ENCODE measurements around the gene INTS13.

Gene INTS13

DNA sequence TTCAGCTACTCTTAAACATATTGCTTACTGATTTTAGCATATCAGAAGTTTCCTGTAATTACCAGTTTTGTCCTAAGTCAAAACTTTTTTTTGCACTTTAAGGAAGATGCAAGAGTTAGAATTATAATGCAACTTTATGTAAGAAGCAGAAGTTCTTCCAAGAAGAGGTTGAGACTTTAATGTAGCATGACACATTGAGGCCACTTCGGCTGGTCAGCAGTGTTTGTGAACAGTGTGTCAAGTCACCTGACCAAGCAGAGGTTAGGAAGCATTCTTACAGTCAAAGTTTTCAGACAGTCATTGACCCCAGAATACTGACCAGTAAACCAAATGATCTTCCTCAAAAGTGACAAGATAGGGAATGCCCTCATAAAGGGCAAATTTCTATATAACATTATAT lies 15.7 kb upstream of the INTS13 start:
- no peaks in the 10 kb centered on the region for H3K27me3 ChIP-seq (ENCODE audit: control insufficient read depth in 1 of 2, insufficient read depth in 2 of 2, low read length in 2 of 2)
- H3K4me1 ChIP-seq (ENCODE audit: insufficient read depth, low read length), result peaks cover 4% of the 10 kb centered on the region
- no peak overlapping the region for H3K4me3 ChIP-seq (ENCODE audit: low read depth in 1 of 2, low read length in 2 of 2)
- no peaks in the 10 kb centered on the region for H3K9me3 ChIP-seq (ENCODE audit: low read length)
- no peak overlapping the region for H3K27ac ChIP-seq (ENCODE audit: low read depth, low read length)
- no peak overlapping the region for H3K9ac ChIP-seq (ENCODE audit: low read length)
- H3K36me3 ChIP-seq (ENCODE audit: insufficient read depth, low read length), result peaks cover 18% of the 10 kb centered on the region

DNA sequence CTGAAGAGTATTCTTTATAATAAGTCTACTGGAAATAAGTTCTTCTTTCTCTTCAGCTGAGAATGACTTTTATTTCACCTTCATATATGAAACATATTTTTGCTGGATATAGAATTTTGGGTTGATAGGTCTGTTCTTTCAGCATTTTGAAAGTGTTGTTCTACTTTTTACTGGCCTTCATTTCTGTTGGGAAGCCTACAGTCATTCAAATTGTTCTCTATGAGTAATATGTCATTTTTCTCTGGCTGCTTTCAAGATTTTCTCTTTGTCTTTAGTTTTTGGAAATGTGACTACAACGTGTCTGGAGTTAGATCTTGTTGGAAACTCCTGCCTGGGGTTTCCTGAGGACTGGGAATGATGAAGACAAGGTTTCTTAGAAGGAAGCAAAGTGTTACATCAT lies 10.5 kb upstream of the INTS13 start:
- H3K27ac ChIP-seq (ENCODE audit: low read depth, low read length), result no peak overlapping the region
- no peaks in the 10 kb centered on the region for H3K27me3 ChIP-seq (ENCODE audit: control insufficient read depth in 1 of 2, insufficient read depth in 2 of 2, low read length in 2 of 2)
- peaks cover under 1% of the 10 kb centered on the region for H3K4me1 ChIP-seq (ENCODE audit: insufficient read depth, low read length)
- no peaks in the 10 kb centered on the region for H3K9me3 ChIP-seq (ENCODE audit: low read length)
- no peak overlapping the region for H3K4me3 ChIP-seq (ENCODE audit: low read depth in 1 of 2, low read length in 2 of 2)
- no peak overlapping the region for H3K9ac ChIP-seq (ENCODE audit: low read length)
- H3K36me3 ChIP-seq (ENCODE audit: insufficient read depth, low read length), result no peaks in the 10 kb centered on the region

DNA sequence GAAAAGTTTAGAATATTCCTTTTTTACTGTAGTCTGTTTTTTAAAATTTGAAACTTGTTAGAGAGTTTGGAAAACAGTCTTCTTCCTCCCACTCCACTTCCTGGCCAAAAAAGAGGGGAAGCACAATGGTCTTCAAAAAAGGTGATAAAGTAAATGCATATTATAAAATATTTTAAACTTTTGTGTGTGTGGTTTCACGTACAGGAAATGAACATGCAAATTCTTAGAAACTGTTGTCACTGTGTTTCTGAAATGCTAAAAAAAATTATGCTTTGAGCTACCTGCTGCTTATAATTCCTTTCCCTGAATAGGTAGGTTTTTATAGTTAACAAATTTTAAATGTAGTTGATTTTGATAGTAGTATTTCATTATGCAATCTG lies 3.4 kb upstream of the INTS13 start:
- Histone ChIP-seq H3K4me3 (ENCODE audit: low read depth in 1 of 2, low read length in 2 of 2) (no peak overlapping the region), H3K36me3 (ENCODE audit: insufficient read depth, low read length) (no peaks in the 10 kb centered on the region), H3K4me1 (ENCODE audit: insufficient read depth, low read length) (peaks cover 15% of the 10 kb centered on the region), H3K9me3 (ENCODE audit: low read length) (no peaks in the 10 kb centered on the region), H3K27me3 (ENCODE audit: control insufficient read depth in 1 of 2, insufficient read depth in 2 of 2, low read length in 2 of 2) (no peaks in the 10 kb centered on the region), H3K27ac (ENCODE audit: low read depth, low read length) (no peak overlapping the region), H3K9ac (ENCODE audit: low read length) (no peak overlapping the region)

DNA sequence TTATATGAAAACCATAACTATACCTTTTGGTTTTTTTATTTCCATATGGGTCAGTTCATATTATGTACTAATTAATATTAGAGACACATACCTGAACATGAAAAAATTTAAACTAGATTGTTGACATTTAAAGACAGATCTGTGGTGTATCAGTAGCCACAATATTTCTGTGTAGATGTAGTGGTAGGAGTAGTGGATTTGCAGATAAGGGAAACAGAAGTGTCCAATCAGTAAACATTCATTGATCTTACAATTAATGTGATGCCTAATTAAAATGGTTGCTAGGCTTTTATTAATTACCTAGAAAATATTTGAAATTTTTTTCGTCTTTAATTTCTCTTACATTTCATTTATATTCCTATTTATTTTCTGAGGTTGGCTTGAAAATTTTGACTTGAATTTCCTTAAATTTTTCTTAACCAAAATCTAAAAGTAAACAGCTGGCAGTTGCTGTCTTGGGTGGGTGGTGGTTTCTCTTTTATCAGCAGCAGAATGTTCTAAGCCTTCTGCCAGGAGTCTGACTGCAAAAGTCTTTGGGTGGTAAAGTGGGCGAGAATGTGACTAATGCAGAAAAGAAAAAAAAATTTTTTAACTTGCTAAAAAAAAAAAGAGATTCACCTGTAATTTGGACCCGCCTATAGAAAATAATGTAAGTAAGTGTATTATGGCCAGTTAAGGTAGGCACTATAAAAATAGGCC lies 2.9 kb upstream of the INTS13 start:
- H3K4me3 ChIP-seq (ENCODE audit: low read depth in 1 of 2, low read length in 2 of 2), result no peak overlapping the region
- H3K9me3 ChIP-seq (ENCODE audit: low read length), result no peaks in the 10 kb centered on the region
- H3K4me1 ChIP-seq (ENCODE audit: insufficient read depth, low read length), result peaks cover 20% of the 10 kb centered on the region
- H3K9ac ChIP-seq (ENCODE audit: low read length), result no peak overlapping the region
- no peaks in the 10 kb centered on the region for H3K27me3 ChIP-seq (ENCODE audit: control insufficient read depth in 1 of 2, insufficient read depth in 2 of 2, low read length in 2 of 2)
- no peaks in the 10 kb centered on the region for H3K36me3 ChIP-seq (ENCODE audit: insufficient read depth, low read length)
- H3K27ac ChIP-seq (ENCODE audit: low read depth, low read length), result no peak overlapping the region

DNA sequence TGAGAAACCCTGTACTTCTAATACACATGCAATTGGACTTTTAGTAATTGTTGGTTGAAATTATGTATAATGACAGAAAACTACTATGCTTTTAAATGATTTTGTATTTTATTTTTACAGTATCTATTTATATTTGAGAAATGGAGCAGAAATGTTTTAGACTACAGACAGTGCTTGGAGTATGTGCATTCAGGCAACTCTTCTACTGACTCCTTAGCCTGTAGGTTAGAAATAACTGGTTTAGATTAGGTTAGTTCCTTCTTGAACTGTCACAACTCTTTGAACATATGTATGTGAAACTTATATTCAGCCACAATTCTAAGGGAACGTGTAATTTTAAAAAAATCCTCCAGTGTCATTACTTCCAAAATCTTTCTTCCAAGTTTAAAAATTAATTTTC lies 2.2 kb upstream of the INTS13 start:
- H3K4me1 ChIP-seq (ENCODE audit: insufficient read depth, low read length), result peaks cover 21% of the 10 kb centered on the region
- no peak overlapping the region for H3K27ac ChIP-seq (ENCODE audit: low read depth, low read length)
- no peaks in the 10 kb centered on the region for H3K27me3 ChIP-seq (ENCODE audit: control insufficient read depth in 1 of 2, insufficient read depth in 2 of 2, low read length in 2 of 2)
- no peak overlapping the region for H3K9ac ChIP-seq (ENCODE audit: low read length)
- no peaks in the 10 kb centered on the region for H3K9me3 ChIP-seq (ENCODE audit: low read length)
- H3K36me3 ChIP-seq (ENCODE audit: insufficient read depth, low read length), result no peaks in the 10 kb centered on the region
- H3K4me3 ChIP-seq (ENCODE audit: low read depth in 1 of 2, low read length in 2 of 2), result no peak overlapping the region

DNA sequence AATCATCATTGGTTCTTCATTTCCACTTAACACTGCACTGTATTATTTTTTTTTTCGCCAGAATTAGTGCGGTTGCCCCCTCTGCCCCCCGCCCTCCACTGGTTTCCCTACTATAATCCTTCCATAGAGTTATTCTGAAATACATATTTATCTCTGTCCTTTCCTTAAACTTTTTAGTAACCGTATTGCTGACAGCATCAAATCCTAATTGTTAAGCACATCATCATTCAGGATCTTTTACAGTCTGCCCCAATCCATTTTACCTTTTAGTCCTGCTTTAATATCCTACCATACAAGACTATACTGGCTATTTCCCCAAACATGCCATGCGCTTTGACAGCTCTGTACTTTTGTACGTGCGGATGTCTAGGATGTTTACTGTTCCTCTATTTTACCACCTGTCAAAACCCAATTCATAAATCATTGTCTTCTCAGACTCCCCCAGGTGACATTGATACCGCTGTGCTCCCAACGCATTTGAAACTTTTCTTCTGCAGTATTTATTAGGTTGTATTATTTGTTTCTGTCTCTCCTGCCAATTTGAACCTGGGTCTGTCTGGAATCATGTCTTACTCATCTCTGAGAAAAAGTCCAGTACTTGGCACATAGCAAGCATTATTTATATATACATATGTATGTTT lies 1.5 kb upstream of the INTS13 start:
- Histone ChIP-seq H3K36me3 (ENCODE audit: insufficient read depth, low read length) (no peaks in the 10 kb centered on the region), H3K27ac (ENCODE audit: low read depth, low read length) (peak overlapping the region; percentile 99), H3K9ac (ENCODE audit: low read length) (peak overlapping the region; percentile 62), H3K4me1 (ENCODE audit: insufficient read depth, low read length) (peaks cover 21% of the 10 kb centered on the region), H3K4me3 (ENCODE audit: low read depth in 1 of 2, low read length in 2 of 2) (peak overlapping the region; percentile 68 to 92), H3K27me3 (ENCODE audit: control insufficient read depth in 1 of 2, insufficient read depth in 2 of 2, low read length in 2 of 2) (no peaks in the 10 kb centered on the region), H3K9me3 (ENCODE audit: low read length) (no peaks in the 10 kb centered on the region)

DNA sequence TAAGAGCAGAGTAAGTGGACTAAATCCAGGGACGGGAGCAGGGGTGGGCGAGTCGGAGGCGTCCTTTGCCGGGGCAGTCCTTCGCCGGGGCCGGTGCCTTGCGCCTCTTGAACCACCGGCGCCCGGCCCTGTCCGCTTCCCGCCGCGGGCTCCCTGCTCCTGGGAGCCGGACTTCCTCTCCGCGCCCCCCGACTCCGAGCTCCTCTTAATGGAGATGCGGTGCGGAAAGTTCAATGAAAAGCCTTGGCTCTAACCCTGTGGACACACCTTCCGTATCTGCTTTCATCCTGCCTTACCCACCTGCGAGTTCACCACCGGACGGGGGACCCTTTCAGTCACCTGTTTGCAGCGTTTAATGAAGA lies 901 bp upstream of the INTS13 start:
- H3K36me3 ChIP-seq (ENCODE audit: insufficient read depth, low read length), result no peaks in the 10 kb centered on the region
- no peaks in the 10 kb centered on the region for H3K9me3 ChIP-seq (ENCODE audit: low read length)
- peak overlapping the region; percentile 99 for H3K27ac ChIP-seq (ENCODE audit: low read depth, low read length)
- peak overlapping the region; percentile 68 to 92 for H3K4me3 ChIP-seq (ENCODE audit: low read depth in 1 of 2, low read length in 2 of 2)
- H3K27me3 ChIP-seq (ENCODE audit: control insufficient read depth in 1 of 2, insufficient read depth in 2 of 2, low read length in 2 of 2), result no peaks in the 10 kb centered on the region
- H3K4me1 ChIP-seq (ENCODE audit: insufficient read depth, low read length), result peaks cover 21% of the 10 kb centered on the region
- peak overlapping the region; percentile 62 for H3K9ac ChIP-seq (ENCODE audit: low read length)

DNA sequence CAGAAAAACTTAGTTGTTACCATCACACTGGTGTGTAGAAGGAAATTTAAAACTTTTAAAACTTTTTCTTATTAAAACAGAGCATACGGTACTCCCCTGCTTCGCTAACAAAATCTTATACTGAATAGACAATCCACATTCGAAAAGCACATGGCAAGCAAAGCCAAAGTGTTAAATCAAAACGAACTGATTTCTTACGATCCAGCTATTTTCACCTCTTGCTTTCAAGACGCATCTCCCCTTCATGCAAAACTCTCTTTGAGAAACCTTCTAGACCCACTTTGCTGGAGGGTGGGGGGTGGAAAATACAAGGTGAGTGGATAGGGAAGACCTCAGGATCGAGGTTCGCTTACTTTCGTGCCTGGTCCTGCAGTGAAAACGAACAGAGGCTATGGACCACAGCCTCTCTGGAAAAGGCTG lies 328 bp downstream of the INTS13 start:
- peak overlapping the region; percentile 68 to 92 for H3K4me3 ChIP-seq (ENCODE audit: low read depth in 1 of 2, low read length in 2 of 2)
- peak overlapping the region; percentile 99 for H3K27ac ChIP-seq (ENCODE audit: low read depth, low read length)
- peak overlapping the region; percentile 62 for H3K9ac ChIP-seq (ENCODE audit: low read length)
- H3K36me3 ChIP-seq (ENCODE audit: insufficient read depth, low read length), result peaks cover 3% of the 10 kb centered on the region
- H3K27me3 ChIP-seq (ENCODE audit: control insufficient read depth in 1 of 2, insufficient read depth in 2 of 2, low read length in 2 of 2), result no peaks in the 10 kb centered on the region
- H3K4me1 ChIP-seq (ENCODE audit: insufficient read depth, low read length), result peaks cover 21% of the 10 kb centered on the region
- H3K9me3 ChIP-seq (ENCODE audit: low read length), result no peaks in the 10 kb centered on the region

DNA sequence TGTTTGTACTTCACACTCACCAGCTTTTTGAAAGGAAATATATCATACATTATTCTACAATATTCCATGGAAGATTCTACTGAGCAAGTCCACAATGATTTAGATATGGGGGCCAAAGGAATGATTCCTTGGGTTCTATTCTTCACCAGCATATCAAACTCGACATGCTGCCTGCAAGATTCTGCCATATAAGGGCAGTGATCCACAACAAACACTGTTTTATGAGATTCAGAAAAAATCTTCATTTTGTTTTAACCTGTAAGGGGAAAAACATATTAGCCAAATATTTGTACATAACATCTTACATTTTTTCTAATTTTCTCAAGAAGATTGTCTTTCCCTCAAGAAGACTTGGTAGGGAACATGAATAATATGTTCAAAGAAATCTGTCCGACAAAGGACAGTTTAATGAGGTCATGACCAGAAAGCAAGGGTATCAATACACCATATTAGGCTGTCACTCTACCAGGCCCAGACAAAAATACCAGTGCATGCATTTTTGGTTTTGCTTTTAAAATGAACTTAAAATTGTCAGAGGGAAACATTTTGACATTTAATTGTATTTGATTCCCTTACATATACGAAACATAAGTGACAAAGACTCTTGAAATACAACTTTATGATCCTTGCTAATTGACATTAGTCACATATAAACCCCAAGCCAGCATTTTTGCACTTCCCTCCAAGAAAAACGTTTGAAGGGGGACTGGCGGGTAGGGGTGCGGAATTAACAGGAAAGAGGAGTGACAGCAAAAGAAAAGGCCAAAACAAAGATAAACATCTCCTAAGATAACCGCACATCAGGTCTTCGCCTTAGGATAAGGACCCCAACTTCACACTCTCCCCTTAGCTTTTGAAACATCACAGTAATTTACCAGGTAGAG lies 980 bp downstream of the INTS13 start:
- Histone ChIP-seq H3K4me1 (ENCODE audit: insufficient read depth, low read length) (peaks cover 21% of the 10 kb centered on the region), H3K4me3 (ENCODE audit: low read depth in 1 of 2, low read length in 2 of 2) (peak overlapping the region; percentile 68 to 92), H3K9ac (ENCODE audit: low read length) (peak overlapping the region; percentile 62)

DNA sequence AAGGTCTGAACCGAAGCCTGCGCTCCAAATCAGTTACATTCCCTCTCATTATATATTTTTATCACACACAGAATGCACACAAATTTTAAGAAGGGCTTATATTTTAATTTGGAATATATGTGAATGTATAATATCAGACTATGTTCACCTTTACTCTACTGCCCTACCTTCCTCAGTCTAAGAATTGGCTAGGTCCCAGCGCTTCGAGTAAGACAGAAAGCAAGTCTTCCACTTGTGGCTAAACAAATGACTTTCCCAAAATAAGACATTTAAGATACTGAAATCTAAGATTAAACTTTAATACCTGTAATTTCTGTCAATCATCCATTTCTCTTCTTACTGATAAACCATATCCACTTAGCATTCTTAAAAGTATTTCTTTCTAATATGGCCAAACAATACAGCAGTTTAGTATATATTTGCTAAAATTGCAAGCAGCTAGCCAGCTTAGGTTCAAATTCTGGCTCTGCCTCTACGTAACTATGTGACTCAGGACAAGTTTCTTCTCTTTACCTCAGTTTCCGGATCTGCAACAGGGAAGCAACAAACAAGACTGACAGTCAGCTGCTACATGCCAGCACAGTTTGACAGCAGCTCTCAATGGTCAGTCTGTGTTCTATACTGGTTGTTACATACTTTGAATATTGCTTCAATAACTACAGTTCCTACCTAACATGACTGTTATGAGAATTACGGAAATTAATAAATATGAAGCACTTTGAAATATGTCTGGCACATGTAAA lies 2.0 kb downstream of the INTS13 start:
- Histone ChIP-seq H3K27me3 (ENCODE audit: control insufficient read depth in 1 of 2, insufficient read depth in 2 of 2, low read length in 2 of 2) (no peaks in the 10 kb centered on the region), H3K27ac (ENCODE audit: low read depth, low read length) (no peak overlapping the region), H3K4me3 (ENCODE audit: low read depth in 1 of 2, low read length in 2 of 2) (no peak overlapping the region), H3K4me1 (ENCODE audit: insufficient read depth, low read length) (peaks cover 21% of the 10 kb centered on the region), H3K9me3 (ENCODE audit: low read length) (no peaks in the 10 kb centered on the region), H3K36me3 (ENCODE audit: insufficient read depth, low read length) (peaks cover 5% of the 10 kb centered on the region), H3K9ac (ENCODE audit: low read length) (no peak overlapping the region)

More for the DNA sequence above, 980 bp downstream of the INTS13 start:
- Histone ChIP-seq H3K9me3 (ENCODE audit: low read length) (no peaks in the 10 kb centered on the region), H3K36me3 (ENCODE audit: insufficient read depth, low read length) (peaks cover 5% of the 10 kb centered on the region), H3K27ac (ENCODE audit: low read depth, low read length) (peak overlapping the region; percentile 99), H3K27me3 (ENCODE audit: control insufficient read depth in 1 of 2, insufficient read depth in 2 of 2, low read length in 2 of 2) (no peaks in the 10 kb centered on the region)

DNA sequence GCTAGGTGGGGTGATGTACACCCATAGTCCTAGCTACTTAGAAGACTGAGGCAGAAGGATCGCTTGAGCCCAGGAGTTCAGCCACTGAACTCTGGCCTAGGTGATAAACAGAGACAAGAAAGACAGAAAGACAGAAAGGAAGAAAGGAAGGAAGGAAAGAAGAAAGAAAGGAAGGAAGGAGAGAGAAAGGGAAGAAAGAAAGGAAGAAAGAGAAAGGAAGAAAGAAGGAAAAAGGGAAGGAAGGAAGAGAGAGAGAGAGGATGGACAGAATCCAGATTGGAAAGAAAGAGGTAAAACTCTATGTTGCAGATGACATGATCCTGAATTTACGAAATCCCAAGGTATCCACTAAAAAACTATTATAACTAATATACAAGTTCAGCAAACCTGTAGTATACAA lies 8.2 kb downstream of the INTS13 start:
- Histone ChIP-seq H3K9ac (ENCODE audit: low read length) (no peak overlapping the region), H3K36me3 (ENCODE audit: insufficient read depth, low read length) (peaks cover 35% of the 10 kb centered on the region), H3K27ac (ENCODE audit: low read depth, low read length) (no peak overlapping the region), H3K4me1 (ENCODE audit: insufficient read depth, low read length) (no peaks in the 10 kb centered on the region), H3K4me3 (ENCODE audit: low read depth in 1 of 2, low read length in 2 of 2) (no peak overlapping the region), H3K27me3 (ENCODE audit: control insufficient read depth in 1 of 2, insufficient read depth in 2 of 2, low read length in 2 of 2) (no peaks in the 10 kb centered on the region), H3K9me3 (ENCODE audit: low read length) (no peaks in the 10 kb centered on the region)

Measured in muscle layer of colon (tissue), 2 donors.